GM12873 (cell line): ENCODE measurements around the gene ACO1.

ENCODE experiments used
- TF ChIP-seq, protein P1 (sequence below): IDR thresholded peaks from 2 replicates; pipeline ENCODE4 v1.5.1; 2012; ENCODE audit warnings: low read depth, mild to moderate bottlenecking, moderate library complexity, low read length, control low read depth; ENCODE audit not compliant: insufficient read depth; ENCODE audit errors: missing control alignments

ACO1 gene

DNA sequence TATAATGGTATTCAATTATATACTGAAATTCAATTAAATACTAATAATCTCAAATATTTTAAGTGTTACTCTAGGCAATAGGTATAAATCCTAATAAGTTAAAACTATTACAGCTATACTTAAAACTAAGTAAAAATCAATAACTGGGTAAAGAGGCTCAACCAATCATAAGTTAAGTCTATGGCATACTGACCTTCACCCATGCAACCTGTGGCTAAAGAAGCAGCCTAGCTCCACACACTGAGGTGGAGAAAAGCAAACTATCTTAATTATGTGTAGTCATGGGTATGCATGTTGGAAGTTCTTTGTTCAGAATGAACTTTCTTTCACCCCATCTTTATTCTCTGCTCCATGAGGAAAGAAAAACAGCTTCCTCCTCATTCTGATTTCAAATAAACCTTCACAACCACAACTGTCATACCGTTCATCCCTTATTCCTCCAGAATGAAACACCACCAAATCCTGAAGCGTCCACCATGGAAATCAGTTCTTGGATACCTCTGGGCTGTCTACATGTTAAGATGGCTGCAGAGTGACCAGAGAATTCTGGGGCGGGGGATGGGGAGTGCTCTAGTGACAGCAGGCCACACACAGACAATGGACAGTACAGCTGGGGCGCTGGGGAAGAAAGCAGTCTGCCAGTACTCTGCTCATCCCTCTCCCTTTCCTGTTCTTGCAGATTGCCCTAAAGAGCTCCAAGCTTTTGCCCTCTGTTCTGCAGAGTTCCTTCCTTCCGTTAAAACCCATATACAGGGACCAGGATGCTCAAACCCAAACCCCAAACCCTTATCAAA lies 79.3 kb downstream of the ACO1 start:
- TF ChIP-seq, protein P1, sequence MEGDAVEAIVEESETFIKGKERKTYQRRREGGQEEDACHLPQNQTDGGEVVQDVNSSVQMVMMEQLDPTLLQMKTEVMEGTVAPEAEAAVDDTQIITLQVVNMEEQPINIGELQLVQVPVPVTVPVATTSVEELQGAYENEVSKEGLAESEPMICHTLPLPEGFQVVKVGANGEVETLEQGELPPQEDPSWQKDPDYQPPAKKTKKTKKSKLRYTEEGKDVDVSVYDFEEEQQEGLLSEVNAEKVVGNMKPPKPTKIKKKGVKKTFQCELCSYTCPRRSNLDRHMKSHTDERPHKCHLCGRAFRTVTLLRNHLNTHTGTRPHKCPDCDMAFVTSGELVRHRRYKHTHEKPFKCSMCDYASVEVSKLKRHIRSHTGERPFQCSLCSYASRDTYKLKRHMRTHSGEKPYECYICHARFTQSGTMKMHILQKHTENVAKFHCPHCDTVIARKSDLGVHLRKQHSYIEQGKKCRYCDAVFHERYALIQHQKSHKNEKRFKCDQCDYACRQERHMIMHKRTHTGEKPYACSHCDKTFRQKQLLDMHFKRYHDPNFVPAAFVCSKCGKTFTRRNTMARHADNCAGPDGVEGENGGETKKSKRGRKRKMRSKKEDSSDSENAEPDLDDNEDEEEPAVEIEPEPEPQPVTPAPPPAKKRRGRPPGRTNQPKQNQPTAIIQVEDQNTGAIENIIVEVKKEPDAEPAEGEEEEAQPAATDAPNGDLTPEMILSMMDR = no peak

DNA sequence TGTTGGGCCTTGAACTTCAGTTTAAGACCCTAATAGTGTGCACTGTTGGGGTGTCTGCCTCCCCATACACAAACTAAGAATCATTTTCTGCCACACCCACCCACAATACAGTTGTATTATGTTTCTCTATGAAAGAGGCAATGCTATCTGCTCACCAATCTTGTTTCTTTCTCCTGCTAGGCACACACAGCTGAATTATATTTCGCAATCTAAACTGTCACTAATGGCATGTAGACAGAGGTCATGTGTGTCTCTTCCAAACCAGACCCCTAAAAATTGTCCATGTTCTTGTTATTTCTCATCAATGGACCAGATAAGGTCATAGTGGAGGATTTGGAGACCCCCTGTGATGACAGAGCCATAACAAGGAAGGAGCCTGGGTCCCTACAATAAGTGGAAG lies 84.3 kb downstream of the ACO1 start:
- TF ChIP-seq, protein P1 = no peak

DNA sequence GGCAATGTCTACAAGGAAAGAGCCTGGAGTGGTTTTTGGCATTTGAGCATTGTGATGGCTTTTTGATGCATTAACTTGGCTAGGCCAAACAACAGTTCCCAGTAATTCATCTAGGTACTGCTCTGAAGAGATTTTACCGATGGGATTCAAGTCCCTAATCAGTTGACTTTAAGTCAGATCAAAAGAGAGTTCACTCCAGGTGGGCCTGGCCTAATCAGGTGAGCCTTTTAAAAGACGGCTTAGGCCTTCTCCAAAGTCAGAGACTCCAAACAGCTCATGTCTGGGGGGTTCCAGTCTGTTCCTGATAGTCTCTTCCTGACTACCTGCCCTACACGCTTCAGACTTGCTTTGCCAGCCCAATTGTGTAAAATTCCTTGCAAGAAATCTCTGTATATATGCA lies 87.9 kb downstream of the ACO1 start:
- TF ChIP-seq, protein P1 = no peak

DNA sequence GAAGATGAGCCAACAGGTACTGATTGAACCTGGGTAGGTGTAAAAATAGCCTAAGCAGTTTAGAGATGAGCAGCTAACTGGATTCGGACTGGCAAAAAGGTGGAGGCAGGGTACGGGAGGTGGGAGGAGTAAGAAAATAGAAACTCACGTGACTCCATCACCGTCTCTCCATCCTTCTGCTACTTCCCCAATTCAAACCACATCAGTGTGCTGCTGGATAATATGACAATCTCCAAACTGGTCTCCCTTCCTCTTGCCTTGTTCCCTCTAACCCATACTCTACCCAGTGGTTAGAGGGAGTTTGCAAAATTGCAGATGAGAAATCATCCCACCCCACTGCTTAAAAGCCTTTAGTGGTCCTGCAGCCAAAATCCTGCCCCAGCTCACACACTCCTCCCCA lies 98.9 kb downstream of the ACO1 start:
- TF ChIP-seq, protein P1 = no peak

DNA sequence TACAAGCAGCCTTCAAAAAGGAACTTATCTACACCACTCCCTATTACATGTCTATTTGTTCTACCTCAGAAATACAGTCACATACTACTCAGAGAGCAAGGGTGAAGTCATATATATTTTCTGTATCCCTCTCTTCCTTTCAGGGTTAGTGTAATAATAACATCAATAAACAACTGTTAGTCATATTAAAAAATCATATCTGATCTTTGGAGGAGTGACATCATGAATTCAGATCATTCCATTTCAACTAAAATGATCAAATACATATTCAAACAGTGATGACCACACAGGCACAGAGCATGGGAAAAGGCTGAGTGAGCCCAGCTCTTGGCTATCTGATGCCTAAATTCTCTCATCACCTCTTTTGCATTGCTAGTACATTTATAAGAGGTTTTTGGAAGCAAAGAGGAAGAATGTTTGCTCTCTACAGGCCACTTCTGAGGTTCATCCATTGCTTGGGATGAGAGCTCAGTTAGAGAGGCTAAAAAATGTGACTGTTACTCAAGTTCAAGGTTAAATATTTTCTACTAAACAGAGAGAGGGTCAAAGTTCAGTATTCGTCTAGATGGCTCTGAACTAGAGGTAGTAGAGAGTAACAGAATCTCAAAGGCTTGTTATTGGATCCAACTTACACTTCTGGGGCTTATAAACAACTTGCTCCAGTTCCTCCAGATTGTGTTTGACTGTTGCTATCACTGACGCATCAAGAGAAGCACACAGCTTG lies 102.6 kb downstream of the ACO1 start:
- TF ChIP-seq, protein P1 = no peak

DNA sequence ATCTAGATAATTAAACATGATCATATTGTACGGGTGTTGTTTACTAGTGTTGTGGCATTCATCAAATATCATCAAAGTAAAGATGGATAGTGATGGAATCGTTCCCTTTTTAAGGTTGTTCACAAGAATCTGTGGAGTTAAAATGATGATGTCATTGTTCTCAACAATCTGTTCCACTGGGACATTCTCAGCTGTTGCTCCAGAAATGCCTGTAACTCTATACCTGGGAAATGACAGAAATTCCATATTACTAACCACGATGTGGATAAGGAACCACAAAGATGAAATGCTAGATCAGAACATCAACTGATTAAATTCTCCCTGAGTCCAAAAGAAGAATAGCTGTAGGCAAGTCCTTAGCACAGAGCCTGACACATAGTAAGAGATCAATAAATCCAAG lies 103.5 kb downstream of the ACO1 start:
- TF ChIP-seq, protein P1 = no peak

DNA sequence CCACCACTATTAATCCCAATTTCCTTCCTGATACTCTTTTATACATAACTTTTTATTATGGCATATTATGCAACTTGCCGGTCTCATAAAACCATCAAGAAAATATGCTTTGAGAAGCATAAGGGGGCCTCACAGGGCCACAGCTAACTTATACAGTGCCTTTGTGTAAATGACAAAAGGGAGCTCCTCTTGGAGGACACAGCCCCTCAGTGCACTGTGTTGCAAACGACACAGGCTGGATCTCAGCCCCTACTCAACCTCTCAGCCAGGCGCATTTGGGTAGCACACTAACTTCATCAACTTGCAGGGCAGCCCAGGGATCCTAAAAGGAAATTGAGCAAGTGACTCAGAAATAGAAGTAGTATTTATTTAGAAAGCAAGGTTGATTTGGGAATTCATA lies 106.2 kb downstream of the ACO1 start:
- TF ChIP-seq, protein P1 = no peak
